Mammary epithelial cell (primary cell): ENCODE measurements around the gene C1orf87.

Experiments used
- CTCF ChIP-seq, 2 donors: IDR thresholded peaks in 1 of 2; conservative IDR thresholded peaks in 1 of 2; 2 replicates each; pipeline ENCODE4 v1.5.1; 2011 to 2012; ENCODE audit warnings: inconsistent platforms in 2 of 2, low read length in 2 of 2, mild to moderate bottlenecking in 2 of 2, control low read depth in 1 of 2, low read depth in 1 of 2; ENCODE audit not compliant: insufficient read depth in 1 of 2; ENCODE audit errors: extremely low read depth in 1 of 2
- EZH2 ChIP-seq: IDR thresholded peaks from 2 replicates; pipeline ENCODE4 v1.6.1; 2012; ENCODE audit warnings: low read length, inconsistent platforms, borderline replicate concordance

- TF ChIP-seq CTCF (conservative IDR thresholded peaks at IDR 0.05 in 1 of 2, IDR thresholded peaks at IDR 0.05 in 1 of 2; ENCODE audit: extremely low read depth in 1 of 2, insufficient read depth in 1 of 2, low read depth in 1 of 2, low read length in 2 of 2) (no peak), EZH2 (no peak)
Observed at GRCh38 chr1:60091195-60091715, 17.7 kb upstream of the C1orf87 start.
